PC-3 (cell line): ENCODE measurements around the gene USP15.

Experiments
- EZH2 ChIP-seq: fragments of 300-600 bp; sonication (generic); IDR thresholded peaks from one replicate; pipeline ENCODE4 v1.6.1; 2017; ENCODE audit warnings: antibody characterized with exemption, mild to moderate bottlenecking, low read length; ENCODE audit not compliant: unreplicated experiment
- TF ChIP-seq, protein P1 (sequence below): fragments of 300-600 bp; sonication (generic); conservative IDR thresholded peaks from 2 replicates; pipeline ENCODE4 v1.5.1; 2017; ENCODE audit warnings: antibody characterized with exemption, low read depth, mild to moderate bottlenecking, low read length

DNA sequence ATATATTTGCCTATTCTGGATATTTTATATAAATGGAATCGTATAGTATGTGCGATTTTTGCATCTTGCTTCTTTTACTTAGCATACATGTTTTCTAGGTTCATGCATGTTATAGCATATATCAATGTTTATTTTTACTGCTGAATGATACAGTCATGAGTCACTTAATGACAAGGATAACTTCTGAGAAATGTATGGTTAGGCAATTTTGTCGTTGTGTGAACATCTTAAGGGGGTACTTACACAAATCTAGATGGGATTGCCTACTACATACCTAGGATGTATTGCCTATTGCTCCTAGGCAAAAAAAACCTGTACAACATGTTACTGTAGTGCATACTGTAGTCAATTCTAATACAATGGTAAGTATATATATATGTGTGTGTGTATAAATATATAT is 8.8 kb downstream of the USP15 start:
- TF ChIP-seq, protein P1, sequence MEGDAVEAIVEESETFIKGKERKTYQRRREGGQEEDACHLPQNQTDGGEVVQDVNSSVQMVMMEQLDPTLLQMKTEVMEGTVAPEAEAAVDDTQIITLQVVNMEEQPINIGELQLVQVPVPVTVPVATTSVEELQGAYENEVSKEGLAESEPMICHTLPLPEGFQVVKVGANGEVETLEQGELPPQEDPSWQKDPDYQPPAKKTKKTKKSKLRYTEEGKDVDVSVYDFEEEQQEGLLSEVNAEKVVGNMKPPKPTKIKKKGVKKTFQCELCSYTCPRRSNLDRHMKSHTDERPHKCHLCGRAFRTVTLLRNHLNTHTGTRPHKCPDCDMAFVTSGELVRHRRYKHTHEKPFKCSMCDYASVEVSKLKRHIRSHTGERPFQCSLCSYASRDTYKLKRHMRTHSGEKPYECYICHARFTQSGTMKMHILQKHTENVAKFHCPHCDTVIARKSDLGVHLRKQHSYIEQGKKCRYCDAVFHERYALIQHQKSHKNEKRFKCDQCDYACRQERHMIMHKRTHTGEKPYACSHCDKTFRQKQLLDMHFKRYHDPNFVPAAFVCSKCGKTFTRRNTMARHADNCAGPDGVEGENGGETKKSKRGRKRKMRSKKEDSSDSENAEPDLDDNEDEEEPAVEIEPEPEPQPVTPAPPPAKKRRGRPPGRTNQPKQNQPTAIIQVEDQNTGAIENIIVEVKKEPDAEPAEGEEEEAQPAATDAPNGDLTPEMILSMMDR, result no peak
- TF ChIP-seq EZH2, result no peak
